Stromal cell of bone marrow (primary cell): Measurements from ENCODE around the gene NOTO.
A peak's percentile ranks its signal among the peaks of the same experiment; 100 is the strongest.
"Not testable (repeated sequence)": the region's sequence is repeated elsewhere in the genome, so short reads cannot be mapped to it uniquely, and the experiment has no call there.

Source experiments
- DNase-seq: peaks from one replicate; pipeline ENCODE4 v3.0.0-alpha.2; 2012; ENCODE audit warnings: low read depth

NOTO gene

DNA sequence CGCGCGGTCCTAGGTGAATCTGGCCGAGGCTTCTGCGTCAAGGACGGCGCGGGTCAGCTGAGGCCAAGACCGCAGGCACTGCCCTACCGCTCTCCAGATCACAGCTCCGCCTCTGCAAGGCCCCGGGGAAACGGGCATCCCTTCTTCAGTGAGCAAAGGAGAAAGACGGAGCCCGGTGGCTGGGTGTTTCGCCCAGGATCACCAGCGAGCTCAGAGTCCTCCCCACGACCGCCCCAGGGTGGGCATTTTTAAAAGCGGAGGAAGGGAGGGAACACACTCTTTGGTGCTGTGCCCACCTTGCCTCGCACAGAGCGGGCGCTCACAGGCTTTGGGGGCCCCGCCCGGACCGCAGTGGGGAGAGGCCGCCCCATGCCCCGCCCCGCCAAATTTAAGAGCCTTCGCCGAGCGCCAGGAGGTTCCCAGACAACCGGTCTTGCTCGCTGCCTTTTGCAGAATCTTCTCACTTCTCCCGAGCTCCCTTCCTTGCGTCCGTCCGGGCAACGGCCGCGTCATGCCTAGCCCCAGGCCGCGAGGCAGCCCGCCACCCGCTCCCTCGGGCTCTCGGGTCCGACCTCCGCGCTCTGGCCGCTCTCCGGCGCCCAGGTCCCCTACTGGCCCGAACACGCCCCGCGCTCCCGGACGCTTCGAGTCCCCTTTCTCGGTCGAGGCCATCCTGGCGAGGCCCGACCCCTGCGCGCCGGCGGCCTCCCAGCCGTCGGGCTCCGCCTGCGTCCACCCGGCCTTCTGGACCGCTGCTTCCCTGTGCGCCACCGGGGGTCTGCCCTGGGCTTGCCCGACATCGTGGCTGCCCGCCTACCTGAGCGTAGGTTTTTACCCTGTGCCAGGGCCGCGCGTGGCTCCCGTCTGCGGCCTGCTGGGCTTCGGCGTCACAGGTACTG lies at the start of gene NOTO:
TSS of gene NOTO (plus strand) at position 419 of the 899 bp plus-strand sequence. CDS start at position 512, 93 bp downstream.
- no peak for DNase-seq

GRCh38 chr2:73156539-73157124 lies 45.7 kb upstream of the NOTO start:
- peak; percentile 44 for DNase-seq

DNA sequence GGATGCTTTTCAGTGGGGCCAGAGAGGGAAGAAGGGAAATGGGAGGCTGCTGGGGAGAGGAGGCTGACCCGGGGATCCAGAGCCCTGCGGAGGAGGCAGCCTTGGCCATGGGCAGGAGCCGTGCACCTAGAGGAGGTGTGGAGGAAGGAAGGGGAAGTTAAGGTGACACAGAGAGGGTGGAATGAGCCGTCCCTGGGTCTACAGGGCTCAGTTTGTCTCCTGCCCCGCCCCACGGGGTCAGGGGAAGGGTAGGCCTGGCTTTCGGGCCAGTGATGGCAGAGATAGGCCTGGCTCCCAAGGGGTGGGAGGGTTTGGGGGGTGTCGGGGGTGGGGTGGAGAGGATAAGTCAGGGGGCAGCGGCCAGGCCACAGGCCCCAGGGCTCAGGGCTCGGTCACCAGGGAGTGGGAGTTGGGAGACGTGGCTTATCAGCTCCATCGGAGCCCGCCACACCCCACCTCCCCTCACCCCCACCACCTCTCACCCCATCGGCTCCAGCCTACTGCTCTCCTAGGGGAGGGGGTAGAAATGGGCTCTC lies 39.5 kb upstream of the NOTO start:
- DNase-seq = no peak

DNA sequence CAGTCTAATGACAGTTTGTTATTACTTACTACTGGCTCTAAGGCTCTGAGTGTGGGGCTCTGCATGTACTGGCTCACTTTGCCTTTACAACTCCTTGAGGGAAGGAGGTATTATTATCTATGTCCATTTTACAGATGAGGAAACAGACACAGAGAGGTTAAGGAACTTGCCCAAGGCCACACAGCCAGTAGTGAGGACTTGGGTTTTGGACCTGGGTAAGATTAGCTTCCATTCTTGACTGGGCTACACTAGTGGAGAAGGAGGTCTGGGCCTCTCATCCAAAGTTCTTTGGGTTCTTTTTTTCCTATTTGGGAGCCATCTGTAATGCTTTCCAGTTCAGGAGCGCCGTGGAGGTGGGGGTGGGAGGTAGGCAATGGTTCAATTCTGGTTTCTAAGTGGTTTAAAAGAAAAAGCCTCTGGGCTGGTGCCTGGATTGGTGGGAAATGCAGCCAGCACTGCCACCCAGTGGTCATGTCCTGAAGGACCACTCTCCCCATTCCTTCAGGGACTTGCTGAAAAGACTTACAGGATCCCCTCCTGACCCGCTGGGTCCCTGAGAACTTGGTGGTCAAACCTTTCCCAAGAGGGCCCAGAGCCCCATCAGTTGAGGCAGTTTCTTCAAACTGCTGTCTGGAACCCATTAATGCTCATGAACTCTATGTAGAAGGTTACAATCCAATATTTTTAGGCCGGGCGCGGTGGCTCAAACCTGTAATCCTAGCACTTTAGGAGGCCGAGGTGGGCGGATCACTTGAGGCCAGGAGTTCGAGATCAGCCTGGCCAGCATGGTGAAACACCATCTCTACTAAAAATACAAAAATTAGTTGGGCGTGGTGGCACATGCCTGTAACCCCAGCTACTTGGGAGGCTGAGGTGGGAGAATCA lies 38.6 kb upstream of the NOTO start:
- peak; percentile 47 for DNase-seq

DNA sequence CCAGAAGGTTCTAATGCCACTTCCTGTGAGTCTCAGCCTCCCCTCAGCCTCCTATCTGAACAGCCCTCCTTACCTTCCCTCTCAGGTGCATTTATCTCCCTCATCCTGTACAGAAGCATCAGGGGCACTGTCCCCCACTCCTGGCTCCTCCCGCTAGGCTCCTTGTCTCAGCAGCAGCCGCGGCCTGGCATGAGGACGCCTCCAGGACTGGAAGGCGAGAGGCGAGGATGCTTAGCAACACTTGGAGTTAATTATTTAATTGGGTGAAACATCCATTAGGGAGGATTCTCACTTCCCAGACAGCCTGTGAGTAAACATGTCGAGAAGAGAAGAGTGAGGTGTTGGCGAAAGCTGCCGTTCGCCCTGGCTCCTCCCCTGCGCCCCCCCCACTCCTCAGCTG lies 36.4 kb upstream of the NOTO start:
- DNase-seq = not testable (repeated sequence)

- not testable (repeated sequence) for DNase-seq
These were observed 35.6 kb upstream of the NOTO start for GRCh38 chr2:73166813-73167212.

DNA sequence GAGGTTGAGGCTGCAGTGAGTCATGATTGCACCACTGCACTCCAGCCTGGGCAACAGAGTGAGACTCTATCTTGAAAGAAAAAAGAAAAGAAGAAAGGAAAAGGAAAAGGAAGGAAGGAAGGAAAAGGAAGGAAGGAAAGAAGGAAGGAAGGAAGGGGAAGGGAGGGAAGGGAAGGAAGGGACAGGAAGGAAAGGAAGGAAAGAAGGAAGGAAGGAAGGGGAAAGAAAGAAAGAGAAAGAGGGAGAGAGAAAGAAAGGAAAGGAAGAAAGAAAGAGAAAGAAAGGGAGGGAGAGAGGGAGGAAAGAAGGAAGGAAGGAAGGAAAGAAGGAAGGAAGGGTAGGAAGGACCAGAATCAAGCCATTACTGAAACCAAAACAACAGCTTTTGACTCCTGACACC lies 34.0 kb upstream of the NOTO start:
- not testable (repeated sequence) for DNase-seq

DNA sequence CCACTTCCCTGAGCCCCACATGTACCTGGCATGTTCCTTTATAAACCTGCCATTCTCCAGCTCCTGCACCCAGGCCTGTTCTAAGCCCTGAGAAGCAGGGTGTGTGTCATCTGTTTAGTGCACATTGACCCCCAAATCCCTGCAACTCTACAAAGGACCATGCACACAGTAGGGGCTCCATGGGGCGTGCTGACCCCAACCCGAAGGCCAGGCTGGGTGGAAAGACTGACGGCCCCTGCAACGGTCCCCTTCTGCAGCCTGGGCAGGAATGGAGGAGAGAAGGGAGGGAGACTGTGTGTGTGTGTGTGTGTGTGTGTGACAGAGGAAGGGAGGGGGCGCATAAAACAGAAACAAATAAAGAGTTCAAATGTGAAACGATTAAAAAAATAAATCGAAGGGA lies 32.0 kb upstream of the NOTO start:
- not testable (repeated sequence) for DNase-seq

DNA sequence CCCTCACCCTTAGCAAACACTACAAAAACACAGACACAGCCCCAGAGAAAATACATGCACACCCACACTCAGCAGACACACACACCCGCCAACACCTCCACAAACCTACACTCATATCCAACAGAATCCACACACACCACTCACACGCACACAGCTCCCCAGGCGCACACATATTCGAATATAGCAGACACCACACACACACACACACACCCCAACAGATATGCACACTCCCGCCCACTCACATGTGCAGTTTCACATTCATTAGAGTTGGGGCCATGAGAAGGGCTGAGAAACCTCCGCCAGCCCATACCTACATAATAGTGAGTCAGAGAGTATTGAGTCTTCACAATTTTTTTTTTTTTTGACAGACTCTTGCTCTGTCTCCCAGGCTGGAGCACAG lies 29.4 kb upstream of the NOTO start:
- DNase-seq = no peak

GRCh38 chr2:73173781-73174180 lies 28.6 kb upstream of the NOTO start:
- DNase-seq = no peak

DNA sequence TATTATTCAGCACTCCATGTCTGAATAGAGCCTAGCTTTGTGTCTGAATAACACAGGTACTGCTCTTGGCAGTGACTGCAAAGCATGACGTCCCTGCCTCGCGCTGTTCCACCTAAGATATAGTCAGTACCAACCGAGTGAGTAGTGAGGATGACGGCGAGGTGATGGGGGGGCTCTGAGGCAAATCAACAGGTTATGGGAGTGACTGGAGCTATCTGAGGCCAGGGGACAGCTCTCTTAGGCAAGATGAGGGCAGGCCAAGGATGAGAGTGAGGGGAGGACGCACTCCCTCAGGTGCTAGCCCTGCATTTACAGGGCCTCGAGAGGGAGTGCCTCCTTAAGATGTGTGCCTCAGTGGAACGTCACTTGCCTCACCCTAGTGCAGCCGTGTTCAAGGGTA lies 28.1 kb upstream of the NOTO start:
- DNase-seq = no peak

DNA sequence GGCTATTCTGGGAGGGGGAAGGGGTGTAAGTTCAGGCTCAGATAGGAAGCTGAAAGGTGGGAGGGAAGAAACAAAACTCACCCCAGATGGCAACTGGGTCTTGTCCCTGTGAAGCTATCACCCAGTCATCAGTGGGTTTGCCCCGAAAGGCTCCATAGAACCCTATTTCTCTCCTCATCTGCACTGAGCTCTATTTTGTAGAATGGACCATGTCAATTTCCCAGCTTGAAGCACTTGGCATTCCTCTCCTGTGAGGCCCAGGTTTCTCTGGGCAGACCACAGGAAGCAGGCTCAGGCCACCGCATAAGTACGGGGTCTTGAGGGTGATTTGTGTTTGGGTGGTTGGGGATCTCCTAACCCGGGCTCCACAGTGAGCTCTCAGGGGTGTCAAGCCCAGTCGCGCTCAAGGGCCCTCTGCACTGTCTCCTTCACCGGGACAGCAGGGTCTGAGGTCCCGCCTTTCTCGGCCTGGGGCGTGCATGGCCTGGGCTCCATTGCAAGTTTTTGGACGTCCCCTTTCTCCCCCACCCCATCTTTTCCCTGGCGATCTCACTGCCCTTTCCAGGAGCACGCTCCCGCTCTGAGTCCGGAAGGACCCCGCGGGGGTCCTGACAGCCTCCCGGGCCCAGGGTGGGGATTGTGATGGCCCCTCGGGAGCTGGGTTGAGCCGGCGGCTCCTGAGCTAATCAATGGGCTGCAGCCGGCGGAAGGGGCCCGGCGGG lies 27.3 kb upstream of the NOTO start:
- DNase-seq = no peak

- no peak for DNase-seq
These were observed 26.6 kb upstream of the NOTO start for GRCh38 chr2:73175663-73176204.

DNA sequence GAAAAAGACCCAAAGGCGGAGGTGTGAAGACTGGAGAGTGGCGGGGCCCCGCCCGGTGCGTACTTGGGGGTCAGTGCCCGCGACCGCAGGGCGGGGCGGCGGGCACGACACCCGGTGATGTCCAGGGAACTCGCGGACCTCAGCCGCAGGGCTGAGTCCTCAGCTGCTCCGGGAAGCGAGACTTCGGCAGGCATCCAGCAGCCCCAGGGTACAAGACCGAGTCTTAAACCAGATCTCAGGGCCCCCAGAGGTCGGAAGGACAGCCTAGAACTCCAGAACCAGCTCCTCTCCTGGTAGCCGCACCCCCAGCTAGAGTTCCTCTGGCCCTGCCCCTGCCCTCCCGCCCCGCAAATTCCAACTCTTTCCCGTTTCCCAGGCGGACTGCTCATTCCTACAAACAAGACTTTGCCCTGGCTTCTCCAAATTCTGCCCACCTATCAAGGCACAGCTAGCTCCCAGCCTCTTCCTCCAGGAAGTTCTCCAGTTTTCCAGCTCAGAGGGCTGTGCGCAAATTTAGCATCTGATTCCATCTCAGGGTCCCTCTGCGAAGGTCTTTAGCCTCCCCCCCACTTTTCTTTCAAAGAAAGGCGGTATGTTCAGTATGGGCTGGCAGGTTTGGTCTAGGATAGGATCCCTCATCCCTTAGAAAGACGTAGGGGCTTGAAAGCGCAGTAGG lies 26.0 kb upstream of the NOTO start:
- DNase-seq = no peak

DNA sequence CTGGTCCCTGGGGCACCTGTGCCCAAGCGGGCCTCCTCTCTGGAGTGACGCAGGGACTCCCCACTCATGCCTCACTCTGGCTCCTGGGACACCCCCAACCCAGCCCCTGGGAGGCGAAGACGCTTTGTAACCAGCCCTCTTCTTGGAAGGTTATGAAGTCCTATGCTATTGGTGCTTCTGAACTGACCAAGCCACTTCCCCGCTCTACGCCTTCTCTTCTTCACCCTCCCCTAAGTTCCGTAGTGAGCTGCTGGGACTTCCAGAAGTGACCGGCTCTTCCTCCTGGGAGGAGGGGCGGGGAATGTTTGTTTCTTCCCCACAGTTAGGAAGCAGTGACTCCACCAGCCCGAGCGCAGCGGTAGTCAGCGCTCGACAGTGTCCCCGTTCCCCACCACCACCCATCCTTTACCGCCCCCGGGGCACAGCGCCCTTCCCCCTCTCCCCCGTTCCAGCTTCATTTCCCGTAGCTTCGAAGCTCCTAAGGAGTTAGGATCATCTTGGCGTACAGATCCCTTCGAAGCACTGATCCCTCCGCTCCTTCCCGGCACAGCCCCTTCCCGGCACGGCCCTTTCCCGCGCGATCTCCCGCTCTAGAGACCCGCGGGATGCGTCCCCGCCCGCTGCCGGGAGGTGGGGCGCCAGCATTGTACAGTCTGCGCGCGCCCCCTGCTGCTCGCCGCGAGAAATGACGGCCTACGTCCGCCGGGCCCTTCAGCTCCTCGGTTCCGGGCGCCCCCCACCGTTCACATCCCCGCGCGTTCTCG lies 25.3 kb upstream of the NOTO start:
- peak; percentile 70 for DNase-seq

GRCh38 chr2:73177645-73178255 lies 24.6 kb upstream of the NOTO start:
- DNase-seq = no peak

DNA sequence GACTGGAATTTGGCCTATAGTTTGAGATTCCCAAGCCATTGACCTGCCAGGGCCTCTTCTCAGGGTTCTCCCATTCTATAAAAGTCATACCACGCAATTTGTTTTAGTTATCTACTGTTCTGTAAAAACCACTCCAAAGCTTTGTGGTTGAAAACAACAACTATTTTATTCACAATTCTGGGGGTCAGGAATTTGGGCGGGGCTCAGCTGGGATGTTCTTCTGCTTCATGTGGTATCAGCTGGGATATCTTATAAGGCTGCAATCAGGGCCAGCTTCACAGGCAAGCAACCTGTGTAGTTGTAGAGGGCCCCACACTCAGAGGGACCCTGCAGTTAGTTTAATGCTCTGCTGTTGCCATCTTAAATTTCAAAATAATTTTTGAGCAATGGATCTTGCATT lies 16.4 kb upstream of the NOTO start:
- no peak for DNase-seq

- no peak for DNase-seq
These were observed 14.8 kb upstream of the NOTO start for GRCh38 chr2:73187549-73187948.

GRCh38 chr2:73197579-73197978 lies 4.8 kb upstream of the NOTO start:
- DNase-seq = no peak
